ENCODE data around the gene TMEM63B.
"Not testable (repeated sequence)": the region's sequence is repeated elsewhere in the genome, so short reads cannot be mapped to it uniquely, and the experiment has no call there.

Gene TMEM63B

GRCh38 chr6:44196351-44196750, 69.0 kb downstream of the TMEM63B start:
- ATAC-seq, result not testable (repeated sequence)

- no peak for ATAC-seq
Observed at GRCh38 chr6:44198684-44199083, 71.3 kb downstream of the TMEM63B start.

GRCh38 chr6:44199883-44200282, 72.5 kb downstream of the TMEM63B start:
- ATAC-seq, result no peak

GRCh38 chr6:44201200-44201599, 73.8 kb downstream of the TMEM63B start:
- ATAC-seq, result no peak

GRCh38 chr6:44201638-44202303, 74.4 kb downstream of the TMEM63B start:
- no peak for ATAC-seq

GRCh38 chr6:44202332-44202971, 75.1 kb downstream of the TMEM63B start:
- ATAC-seq, result no peak

GRCh38 chr6:44202972-44203750, 75.8 kb downstream of the TMEM63B start:
- no peak for ATAC-seq

- ATAC-seq, result no peak
Observed at GRCh38 chr6:44203955-44204354, 76.6 kb downstream of the TMEM63B start.

Measured in activated CD4-positive, CD25-positive, alpha-beta regulatory T cell treated with anti-CD3 and anti-CD28 coated beads, Interleukin-2, amount 50 U/mL, for 24 hours (primary cell).